Activated T-helper 2 cell treated with anti-CD3 and anti-CD28 coated beads, Interferon-gamma antibody, Interleukin-2, Interleukin-4, amounts not matched to agents 10 μg/mL and 5 μg/mL and 100 μg/mL, durations not matched to agents 14 hours and 24 hours and 36 hours (primary cell): ENCODE results near the gene FEZ2. TPM values are rescaled to one million over a fixed set of nuclear protein-coding genes. Genes with fewer than 3 reads are reported as not detected.

Experiments used
- DNase-seq: peaks from one replicate; pipeline ENCODE4 v3.0.0; 2021; ENCODE audit warnings: low spot score
- H3K27ac Mint-ChIP-seq: one replicate; pipeline ENCODE4 v1.8.0; 2021; ENCODE audit warnings: mixed read lengths
- H3K27me3 Mint-ChIP-seq: one replicate; pipeline ENCODE4 v1.8.0; 2021; ENCODE audit warnings: low read depth, mixed read lengths
- H3K36me3 Mint-ChIP-seq: one replicate; pipeline ENCODE4 v1.8.0; 2021; ENCODE audit warnings: low read depth, mixed read lengths
- H3K4me1 Mint-ChIP-seq: one replicate; pipeline ENCODE4 v1.8.0; 2021; ENCODE audit warnings: low read depth, mixed read lengths
- H3K4me3 Mint-ChIP-seq: one replicate; pipeline ENCODE4 v1.8.0; 2021; ENCODE audit warnings: low read depth, mild to moderate bottlenecking, moderate library complexity, mixed read lengths
- H3K9me3 Mint-ChIP-seq: one replicate; pipeline ENCODE4 v1.8.0; 2021; ENCODE audit warnings: mixed read lengths
- intact Hi-C: fragments of 100-400 bp; cut with micrococcal nuclease; formaldehyde crosslinking; loops from one replicate; pipeline ENCODE4 v1.15.1; 2023
- total RNA-seq: library from RNA; stranded (reverse); gene quantifications from 2 replicates; pipeline ENCODE4 v1.2.3, GENCODE V29; 2022

Gene FEZ2
- total RNA-seq, 1 donor from 2014 or later = 16.3 TPM

DNA sequence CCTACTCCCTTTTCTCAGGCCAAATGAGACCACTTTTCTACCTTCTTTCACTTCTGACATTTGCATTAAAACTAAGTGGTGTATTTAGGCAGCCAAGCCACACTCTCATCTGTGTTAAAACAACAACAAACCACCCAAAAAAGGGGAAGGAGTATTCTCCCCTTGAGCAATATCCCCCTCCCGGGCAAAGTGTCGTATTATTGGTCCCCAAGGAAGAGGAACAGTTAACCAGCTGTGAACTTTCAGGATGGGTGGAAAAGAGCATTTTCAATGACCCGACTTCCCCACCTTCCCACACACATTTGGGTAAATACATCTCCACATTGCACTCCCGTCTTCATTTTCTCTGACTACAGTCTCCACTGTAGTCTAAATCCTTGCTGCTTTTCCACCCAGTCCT is 44.3 kb downstream of the FEZ2 start:
- Mint-ChIP-seq H3K9me3 (no peaks in the 10 kb centered on the region), H3K4me3 (no peak overlapping the region), H3K4me1 (peaks cover 9% of the 10 kb centered on the region), H3K27me3 (no peaks in the 10 kb centered on the region), H3K36me3 (peaks cover 41% of the 10 kb centered on the region), H3K27ac (no peak overlapping the region)
- DNase-seq = no peak
- intact Hi-C loops = no loop called here

GRCh38 chr2:36550006-36550405 is 48.0 kb downstream of the FEZ2 start:
- Mint-ChIP-seq H3K4me3 (no peak overlapping the region), H3K27ac (no peak overlapping the region), H3K36me3 (peaks cover 46% of the 10 kb centered on the region), H3K9me3 (no peaks in the 10 kb centered on the region), H3K27me3 (no peaks in the 10 kb centered on the region), H3K4me1 (peaks cover 13% of the 10 kb centered on the region)
- DNase-seq = no peak
- intact Hi-C loops = no loop called here

DNA sequence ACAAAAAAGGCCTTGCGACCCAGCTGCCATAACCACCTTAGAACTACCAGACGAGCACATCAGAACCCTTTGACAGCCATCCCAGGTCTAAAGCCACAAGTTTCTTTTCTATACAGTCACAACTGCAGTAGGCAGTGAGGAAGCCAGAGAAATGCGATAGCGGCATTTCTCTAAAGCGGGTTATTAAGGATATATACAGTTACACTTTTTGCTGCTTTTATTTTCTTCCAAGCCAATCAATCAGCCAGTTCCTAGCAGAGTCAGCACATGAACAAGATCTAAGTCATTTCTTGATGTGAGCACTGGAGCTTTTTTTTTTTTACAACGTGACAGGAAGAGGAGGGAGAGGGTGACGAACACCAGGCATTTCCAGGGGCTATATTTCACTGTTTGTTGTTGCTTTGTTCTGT is 48.8 kb downstream of the FEZ2 start:
- H3K4me3 Mint-ChIP-seq = peak overlapping the region; percentile 35
- H3K27ac Mint-ChIP-seq = peak overlapping the region; percentile 60
- H3K4me1 Mint-ChIP-seq = peaks cover 13% of the 10 kb centered on the region
- DNase-seq = no peak
- no peaks in the 10 kb centered on the region for H3K27me3 Mint-ChIP-seq
- H3K36me3 Mint-ChIP-seq = peaks cover 41% of the 10 kb centered on the region
- no peaks in the 10 kb centered on the region for H3K9me3 Mint-ChIP-seq
- intact Hi-C loops = no loop called here

DNA sequence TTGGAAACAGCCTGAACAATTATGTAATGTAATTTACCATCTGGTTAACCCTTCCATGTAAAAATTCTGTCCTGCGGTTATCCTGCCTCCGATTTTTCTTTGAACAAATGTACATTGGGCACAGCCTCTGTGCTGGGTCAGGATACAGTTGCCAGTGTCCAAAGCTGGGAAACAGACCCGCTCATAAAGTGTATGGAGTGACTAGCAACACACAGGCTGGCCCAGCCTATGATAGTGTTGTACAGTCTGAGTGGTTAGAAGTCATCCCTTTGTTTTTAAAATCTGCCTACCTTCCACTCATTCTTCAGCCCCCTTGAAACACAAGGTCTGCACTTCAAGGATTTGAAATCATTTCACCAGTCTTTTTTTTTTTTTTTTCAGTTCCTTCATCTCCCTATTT is 50.1 kb downstream of the FEZ2 start:
- peaks cover 38% of the 10 kb centered on the region for H3K36me3 Mint-ChIP-seq
- H3K27ac Mint-ChIP-seq = no peak overlapping the region
- DNase-seq = no peak
- intact Hi-C loops = no loop called here
- H3K27me3 Mint-ChIP-seq = no peaks in the 10 kb centered on the region
- no peaks in the 10 kb centered on the region for H3K9me3 Mint-ChIP-seq
- no peak overlapping the region for H3K4me3 Mint-ChIP-seq
- peaks cover 13% of the 10 kb centered on the region for H3K4me1 Mint-ChIP-seq

GRCh38 chr2:36545871-36546416 is 52.0 kb downstream of the FEZ2 start:
- Mint-ChIP-seq H3K27ac (no peak overlapping the region), H3K4me3 (no peak overlapping the region), H3K36me3 (peaks cover 32% of the 10 kb centered on the region), H3K4me1 (peaks cover 13% of the 10 kb centered on the region), H3K27me3 (no peaks in the 10 kb centered on the region), H3K9me3 (no peaks in the 10 kb centered on the region)
- intact Hi-C loops = no loop called here
- no peak for DNase-seq

DNA sequence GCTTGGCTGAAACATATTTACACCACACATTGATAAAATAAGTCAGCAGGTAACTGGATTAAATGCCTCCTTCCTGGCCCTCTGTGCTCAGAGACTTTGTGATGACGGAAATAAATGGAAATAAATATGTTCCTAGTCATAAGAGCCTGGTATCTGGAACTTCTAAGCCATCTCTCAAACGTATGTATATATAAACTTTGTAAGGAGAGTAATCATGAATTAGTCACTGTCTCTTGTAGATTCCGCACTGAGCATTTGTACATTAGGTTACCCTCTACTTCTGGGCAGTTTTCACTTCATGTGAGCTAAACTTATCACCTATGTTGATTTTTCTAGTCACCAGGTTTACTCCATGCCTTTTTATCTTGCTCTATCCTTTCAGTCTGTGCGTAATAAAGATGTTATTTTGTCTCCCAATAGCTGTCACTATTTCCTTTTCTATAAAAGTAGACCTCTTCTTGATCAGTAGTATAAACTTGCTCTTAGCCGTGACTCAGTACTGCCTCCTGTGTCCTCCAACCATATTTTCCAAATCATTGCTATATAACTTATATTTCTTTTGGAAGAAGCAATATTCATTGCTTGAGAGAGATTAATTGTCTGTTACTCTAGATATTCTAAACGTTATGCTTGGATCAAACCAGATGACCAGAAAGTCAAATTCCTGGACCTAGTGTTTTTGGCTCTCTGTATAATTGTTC is 53.2 kb downstream of the FEZ2 start:
- Mint-ChIP-seq H3K27ac (no peak overlapping the region), H3K36me3 (peaks cover 28% of the 10 kb centered on the region), H3K9me3 (no peaks in the 10 kb centered on the region), H3K4me1 (peaks cover 9% of the 10 kb centered on the region), H3K27me3 (no peaks in the 10 kb centered on the region), H3K4me3 (no peak overlapping the region)
- intact Hi-C loops = no loop called here
- DNase-seq = no peak

DNA sequence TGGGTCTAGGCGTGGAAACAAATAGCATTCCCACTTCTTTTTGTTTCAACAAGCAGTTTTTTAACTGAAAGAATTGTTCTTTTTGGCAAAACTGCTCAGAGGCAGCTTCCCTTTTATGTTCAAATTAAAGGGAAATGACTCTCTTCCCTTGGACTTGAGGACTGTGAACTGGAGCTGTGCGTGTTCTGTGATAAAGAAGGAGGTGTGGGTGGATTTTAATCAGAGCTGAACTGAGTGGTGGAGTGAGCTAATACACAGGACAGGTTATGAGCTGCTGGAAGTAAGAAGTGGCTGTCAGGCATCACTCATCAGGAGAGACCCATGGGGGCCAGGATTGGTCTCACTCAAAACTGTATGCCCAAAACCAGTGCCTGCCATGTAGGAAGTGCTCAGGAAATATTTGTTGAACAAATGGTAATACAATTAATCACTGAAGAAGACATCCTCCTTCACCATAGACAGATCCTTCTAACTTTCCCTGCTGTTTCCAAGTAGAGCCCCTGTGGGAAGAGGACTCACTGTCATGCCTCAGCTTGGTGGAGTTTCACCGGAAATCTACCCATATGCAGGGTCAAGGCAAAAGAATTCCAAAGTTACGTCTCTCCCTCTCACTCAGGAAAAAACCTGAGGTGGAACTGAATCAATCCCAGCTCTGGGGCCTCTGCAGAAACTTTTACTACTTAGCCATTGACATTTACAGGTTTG is 55.9 kb downstream of the FEZ2 start:
- H3K4me1 Mint-ChIP-seq = no peaks in the 10 kb centered on the region
- no peak overlapping the region for H3K27ac Mint-ChIP-seq
- no peaks in the 10 kb centered on the region for H3K27me3 Mint-ChIP-seq
- H3K4me3 Mint-ChIP-seq = no peak overlapping the region
- peaks cover 5% of the 10 kb centered on the region for H3K36me3 Mint-ChIP-seq
- no peak for DNase-seq
- no peaks in the 10 kb centered on the region for H3K9me3 Mint-ChIP-seq
- intact Hi-C loops = no loop called here

DNA sequence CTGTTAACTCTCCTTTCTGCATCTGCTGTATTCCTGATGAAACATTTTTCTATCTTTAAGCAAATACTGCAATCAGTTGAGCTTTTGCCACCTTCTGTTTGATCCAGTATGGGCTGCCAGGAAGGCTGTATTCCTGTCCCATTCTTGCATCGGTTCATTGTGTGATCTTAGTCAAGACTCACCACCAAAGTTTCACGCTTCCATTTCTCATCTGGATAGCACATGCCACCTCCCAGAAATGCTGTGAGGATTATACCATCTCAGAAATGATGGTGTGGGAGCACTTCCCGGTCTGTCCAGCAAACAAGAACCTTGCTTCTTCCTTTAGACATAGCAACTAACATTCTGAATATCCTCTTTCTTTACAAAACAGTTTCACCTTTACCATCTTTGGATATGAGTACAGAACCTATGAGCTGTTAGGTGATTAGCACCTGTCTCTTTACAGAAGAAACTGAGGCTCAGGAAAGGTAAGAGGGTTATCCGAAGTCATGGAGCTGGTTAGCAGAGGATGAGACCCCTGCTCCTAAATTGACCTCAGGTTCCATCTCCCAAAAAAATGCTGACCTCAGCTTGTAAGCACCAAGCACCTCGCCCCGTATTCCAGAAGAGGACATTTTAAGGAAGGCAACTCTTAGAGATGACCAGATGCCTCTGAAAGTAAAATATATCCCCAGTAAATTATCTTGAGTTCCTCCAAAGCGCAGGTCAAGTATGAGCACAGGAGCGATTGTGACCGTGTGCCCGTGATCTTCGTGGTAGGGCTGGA is 56.8 kb downstream of the FEZ2 start:
- Mint-ChIP-seq H3K27ac (no peak overlapping the region), H3K4me1 (no peaks in the 10 kb centered on the region), H3K4me3 (no peak overlapping the region), H3K27me3 (no peaks in the 10 kb centered on the region), H3K9me3 (no peaks in the 10 kb centered on the region), H3K36me3 (peaks cover 4% of the 10 kb centered on the region)
- DNase-seq = no peak
- intact Hi-C loops = no loop called here

- Mint-ChIP-seq H3K36me3 (peaks cover 4% of the 10 kb centered on the region), H3K4me1 (no peaks in the 10 kb centered on the region), H3K4me3 (no peak overlapping the region), H3K27ac (no peak overlapping the region), H3K9me3 (no peaks in the 10 kb centered on the region), H3K27me3 (no peaks in the 10 kb centered on the region)
- no peak for DNase-seq
- intact Hi-C loops = no loop called here
Observed at GRCh38 chr2:36539631-36540030, 58.3 kb downstream of the FEZ2 start.

- Mint-ChIP-seq H3K27me3 (no peaks in the 10 kb centered on the region), H3K4me3 (no peak overlapping the region), H3K36me3 (peaks cover 4% of the 10 kb centered on the region), H3K9me3 (no peaks in the 10 kb centered on the region), H3K27ac (no peak overlapping the region), H3K4me1 (no peaks in the 10 kb centered on the region)
- intact Hi-C loops = no loop called here
- DNase-seq = no peak
Observed at GRCh38 chr2:36538335-36538734, 59.6 kb downstream of the FEZ2 start.

GRCh38 chr2:36536776-36537175 is 61.2 kb downstream of the FEZ2 start:
- peaks cover under 1% of the 10 kb centered on the region for H3K36me3 Mint-ChIP-seq
- no peak overlapping the region for H3K27ac Mint-ChIP-seq
- no peak overlapping the region for H3K4me3 Mint-ChIP-seq
- H3K9me3 Mint-ChIP-seq = no peaks in the 10 kb centered on the region
- no peaks in the 10 kb centered on the region for H3K4me1 Mint-ChIP-seq
- no peak for DNase-seq
- no peaks in the 10 kb centered on the region for H3K27me3 Mint-ChIP-seq
- intact Hi-C loops = loop anchor here (1.0 kb wide), 1 partner anchor 26 kb away; no protein-coding TSS in a partner anchor

DNA sequence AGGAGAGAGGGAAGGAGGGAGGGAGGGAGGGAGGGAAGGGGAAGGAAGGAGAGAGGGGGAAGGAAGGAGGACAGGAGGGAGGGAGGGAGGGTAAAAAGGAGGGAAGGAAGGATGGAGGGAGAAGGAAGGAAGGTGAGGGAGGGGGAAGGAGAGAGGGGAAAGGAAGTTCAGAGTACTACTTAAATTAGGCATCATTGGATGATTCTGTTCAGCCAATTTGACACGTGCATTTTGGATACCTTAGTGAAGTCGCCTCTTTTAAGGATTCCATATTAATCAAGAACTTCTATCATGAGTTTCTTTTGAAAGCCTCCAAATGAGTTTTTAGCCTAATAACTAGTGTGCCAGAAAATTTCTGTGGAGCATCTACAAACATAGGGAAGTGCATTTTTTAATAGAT is 62.9 kb downstream of the FEZ2 start:
- H3K36me3 Mint-ChIP-seq = no peaks in the 10 kb centered on the region
- no peaks in the 10 kb centered on the region for H3K9me3 Mint-ChIP-seq
- H3K27ac Mint-ChIP-seq = no peak overlapping the region
- no peak for DNase-seq
- intact Hi-C loops = no loop called here
- H3K4me3 Mint-ChIP-seq = no peak overlapping the region
- H3K4me1 Mint-ChIP-seq = no peaks in the 10 kb centered on the region
- no peaks in the 10 kb centered on the region for H3K27me3 Mint-ChIP-seq
